ENCODE measurements around the gene GRHPR. TPM values are rescaled to one million over a fixed set of nuclear protein-coding genes. Genes with fewer than 3 reads are reported as not detected.

Gene GRHPR
- total RNA-seq, 2 experiments from 2014 or later, result 62.8 to 64.6 TPM

DNA sequence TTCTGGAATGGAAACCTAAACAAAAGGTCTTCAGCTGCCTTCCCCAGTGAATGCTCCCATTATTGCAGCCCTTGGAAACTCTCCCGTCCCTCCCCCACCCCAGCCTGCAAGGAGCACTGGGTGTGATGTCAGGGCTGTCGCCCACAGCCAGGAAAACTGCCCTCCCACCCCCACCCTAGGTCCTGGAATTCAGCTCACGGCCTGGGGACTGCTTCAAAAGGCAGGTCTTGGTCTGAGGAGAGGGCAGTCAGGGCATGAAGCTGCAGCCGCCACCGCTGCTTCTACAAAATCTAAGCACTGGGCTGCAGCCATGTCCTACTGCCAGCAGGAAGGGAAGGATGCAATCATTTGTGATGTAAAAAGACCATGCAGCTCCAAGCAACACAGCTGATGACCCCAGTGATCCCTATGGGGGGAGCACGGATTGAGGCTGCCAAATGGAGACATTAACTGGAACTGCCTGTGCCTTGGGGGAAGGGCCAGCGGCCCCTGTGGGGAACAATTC is 11.4 kb downstream of the GRHPR start:
- ATAC-seq (no peak), DNase-seq (no peak)
- Mint-ChIP-seq H3K36me3 (ENCODE audit: low read depth) (peaks cover 31% of the 10 kb centered on the region), H3K4me3 (no peak overlapping the region), H3K27me3 (no peaks in the 10 kb centered on the region), H3K27ac (no peak overlapping the region), H3K4me1 (ENCODE audit: low read depth) (peaks cover 3% of the 10 kb centered on the region), H3K9me3 (no peaks in the 10 kb centered on the region)
- intact Hi-C loops (cut with micrococcal nuclease), result no loop called here
- TF ChIP-seq, protein P1, sequence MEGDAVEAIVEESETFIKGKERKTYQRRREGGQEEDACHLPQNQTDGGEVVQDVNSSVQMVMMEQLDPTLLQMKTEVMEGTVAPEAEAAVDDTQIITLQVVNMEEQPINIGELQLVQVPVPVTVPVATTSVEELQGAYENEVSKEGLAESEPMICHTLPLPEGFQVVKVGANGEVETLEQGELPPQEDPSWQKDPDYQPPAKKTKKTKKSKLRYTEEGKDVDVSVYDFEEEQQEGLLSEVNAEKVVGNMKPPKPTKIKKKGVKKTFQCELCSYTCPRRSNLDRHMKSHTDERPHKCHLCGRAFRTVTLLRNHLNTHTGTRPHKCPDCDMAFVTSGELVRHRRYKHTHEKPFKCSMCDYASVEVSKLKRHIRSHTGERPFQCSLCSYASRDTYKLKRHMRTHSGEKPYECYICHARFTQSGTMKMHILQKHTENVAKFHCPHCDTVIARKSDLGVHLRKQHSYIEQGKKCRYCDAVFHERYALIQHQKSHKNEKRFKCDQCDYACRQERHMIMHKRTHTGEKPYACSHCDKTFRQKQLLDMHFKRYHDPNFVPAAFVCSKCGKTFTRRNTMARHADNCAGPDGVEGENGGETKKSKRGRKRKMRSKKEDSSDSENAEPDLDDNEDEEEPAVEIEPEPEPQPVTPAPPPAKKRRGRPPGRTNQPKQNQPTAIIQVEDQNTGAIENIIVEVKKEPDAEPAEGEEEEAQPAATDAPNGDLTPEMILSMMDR (IDR thresholded peaks at IDR 0.05), result no peak
- CTCF ChIA-PET, result no interaction called here
- POLR2A ChIA-PET, result interaction anchor here (1.2 kb wide), 1 partner anchor 52 kb away, joined by 4 read pairs; the partner anchor contains the start of gene POLR1E

DNA sequence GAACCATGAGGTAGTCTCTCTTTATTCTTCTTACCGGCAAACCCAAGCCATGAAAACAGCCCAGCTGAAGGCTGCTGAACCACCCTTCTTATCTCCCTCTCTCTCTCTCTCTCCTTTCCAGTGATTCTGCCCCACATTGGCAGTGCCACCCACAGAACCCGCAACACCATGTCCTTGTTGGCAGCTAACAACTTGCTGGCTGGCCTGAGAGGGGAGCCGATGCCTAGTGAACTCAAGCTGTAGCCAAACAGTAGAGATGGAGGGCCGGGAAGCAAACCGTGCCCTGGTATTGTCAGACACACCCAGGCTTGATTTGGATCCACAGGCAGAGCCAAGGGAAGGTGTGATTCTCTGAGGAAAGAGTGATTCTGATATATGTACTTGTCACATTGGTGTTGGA is 14.0 kb downstream of the GRHPR start:
- intact Hi-C loops (cut with micrococcal nuclease), result no loop called here
- Mint-ChIP-seq H3K36me3 (ENCODE audit: low read depth) (peaks cover 39% of the 10 kb centered on the region), H3K27me3 (no peaks in the 10 kb centered on the region), H3K4me3 (no peak overlapping the region), H3K9me3 (no peaks in the 10 kb centered on the region), H3K27ac (no peak overlapping the region), H3K4me1 (ENCODE audit: low read depth) (peaks cover 3% of the 10 kb centered on the region)
- TF ChIP-seq, protein P1 (IDR thresholded peaks at IDR 0.05), result no peak
- ChIA-PET CTCF (interaction anchor here (1.1 kb wide), 1 partner anchor 22 kb away, joined by 3 read pairs; no protein-coding TSS in a partner anchor), POLR2A (interaction anchor here (0.8 kb wide), 1 partner anchor 12 kb away, joined by 3 read pairs; no protein-coding TSS in a partner anchor)
- ATAC-seq (no peak), DNase-seq (no peak)

DNA sequence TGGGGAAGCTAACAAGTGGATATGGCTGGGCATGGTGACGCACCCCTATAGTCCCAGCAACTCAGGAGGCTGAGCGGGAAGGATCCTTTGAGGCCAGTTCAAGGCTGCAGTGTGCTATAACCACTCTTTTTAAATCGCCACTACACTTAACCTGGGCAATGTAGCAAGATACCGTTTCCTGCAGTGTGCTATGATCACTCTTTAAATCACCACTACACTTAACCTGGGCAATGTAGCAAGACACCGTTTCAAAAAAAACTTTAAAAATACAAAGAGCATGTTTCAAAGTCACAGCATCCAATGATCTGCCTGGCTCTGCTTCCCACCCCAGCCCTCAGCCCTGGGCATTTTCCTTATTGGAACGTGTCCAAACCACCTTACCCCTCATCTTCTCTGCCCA is 14.5 kb downstream of the GRHPR start:
- CTCF ChIA-PET, result no interaction called here
- H3K36me3 Mint-ChIP-seq (ENCODE audit: low read depth), result peaks cover 43% of the 10 kb centered on the region
- no peaks in the 10 kb centered on the region for H3K9me3 Mint-ChIP-seq
- no peaks in the 10 kb centered on the region for H3K27me3 Mint-ChIP-seq
- H3K4me3 Mint-ChIP-seq, result no peak overlapping the region
- no peak for DNase-seq
- H3K27ac Mint-ChIP-seq, result no peak overlapping the region
- H3K4me1 Mint-ChIP-seq (ENCODE audit: low read depth), result peaks cover 3% of the 10 kb centered on the region
- POLR2A ChIA-PET, result interaction anchor here (0.8 kb wide), 1 partner anchor 12 kb away, joined by 3 read pairs; no protein-coding TSS in a partner anchor
- intact Hi-C loops (cut with micrococcal nuclease), result no loop called here
- TF ChIP-seq, protein P1 (IDR thresholded peaks at IDR 0.05), result no peak
- ATAC-seq, result no peak

DNA sequence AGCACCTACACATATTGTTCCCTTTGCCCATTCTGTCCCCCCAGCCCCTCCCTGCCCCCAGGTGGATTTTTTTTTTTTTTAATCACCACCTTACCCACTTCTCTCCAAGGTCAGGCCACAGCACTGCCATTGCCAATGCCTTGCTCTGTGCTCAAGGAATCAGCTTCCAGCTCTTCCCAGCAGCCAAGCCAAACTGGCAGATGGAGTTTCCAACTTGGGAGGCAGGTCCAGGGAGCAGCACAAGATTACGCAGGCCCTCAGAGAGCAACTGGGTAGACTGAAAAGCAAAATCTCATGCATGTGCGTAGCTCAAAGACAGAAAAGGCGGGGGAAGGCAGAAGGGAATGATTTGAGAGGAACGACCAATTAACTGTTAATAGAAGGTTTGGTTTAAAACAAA is 15.1 kb downstream of the GRHPR start:
- TF ChIP-seq, protein P1 (IDR thresholded peaks at IDR 0.05), result no peak
- peaks cover 40% of the 10 kb centered on the region for H3K36me3 Mint-ChIP-seq (ENCODE audit: low read depth)
- no peaks in the 10 kb centered on the region for H3K9me3 Mint-ChIP-seq
- POLR2A ChIA-PET, result interaction anchor here (0.9 to 1.2 kb wide), 3 partner anchors 11 to 28 kb away, joined by 4 read pairs; no protein-coding TSS in a partner anchor
- CTCF ChIA-PET, result no interaction called here
- no peak overlapping the region for H3K4me3 Mint-ChIP-seq
- H3K4me1 Mint-ChIP-seq (ENCODE audit: low read depth), result peaks cover 2% of the 10 kb centered on the region
- no peaks in the 10 kb centered on the region for H3K27me3 Mint-ChIP-seq
- ATAC-seq, result no peak
- DNase-seq, result no peak
- intact Hi-C loops (cut with micrococcal nuclease), result no loop called here
- H3K27ac Mint-ChIP-seq, result no peak overlapping the region

DNA sequence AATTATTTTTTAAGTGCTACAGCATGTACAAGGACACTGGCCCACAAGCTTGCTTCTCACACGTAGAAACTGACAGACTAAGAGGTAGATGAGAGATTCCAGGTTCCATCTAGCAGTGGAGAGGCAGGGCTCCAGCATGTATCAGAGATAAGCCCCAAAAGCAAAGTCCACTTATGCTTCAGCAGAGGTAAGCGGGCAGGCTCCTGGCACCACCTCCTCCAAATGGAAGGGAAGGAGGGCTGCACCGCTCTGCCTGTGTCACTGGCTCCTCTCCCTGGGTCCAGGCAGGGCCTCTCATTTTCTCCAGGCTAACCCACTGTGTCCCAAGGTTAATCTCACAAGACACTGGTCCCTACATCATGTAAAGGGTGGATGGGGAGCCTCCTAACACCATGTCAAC is 15.9 kb downstream of the GRHPR start:
- TF ChIP-seq, protein P1 (IDR thresholded peaks at IDR 0.05), result no peak
- no peaks in the 10 kb centered on the region for H3K27me3 Mint-ChIP-seq
- intact Hi-C loops (cut with micrococcal nuclease), result no loop called here
- no peak overlapping the region for H3K27ac Mint-ChIP-seq
- H3K4me3 Mint-ChIP-seq, result no peak overlapping the region
- CTCF ChIA-PET, result no interaction called here
- DNase-seq (no peak), ATAC-seq (no peak)
- peaks cover 38% of the 10 kb centered on the region for H3K36me3 Mint-ChIP-seq (ENCODE audit: low read depth)
- POLR2A ChIA-PET, result interaction anchor here (1.0 to 1.2 kb wide), 2 partner anchors 26 to 28 kb away, joined by 4 read pairs; no protein-coding TSS in a partner anchor
- no peaks in the 10 kb centered on the region for H3K4me1 Mint-ChIP-seq (ENCODE audit: low read depth)
- no peaks in the 10 kb centered on the region for H3K9me3 Mint-ChIP-seq
